HG03558 (cell line): ENCODE measurements around the gene CHMP1B.
"Not testable (repeated sequence)": the region's sequence is repeated elsewhere in the genome, so short reads cannot be mapped to it uniquely, and the experiment has no call there.

Experiments used
- ATAC-seq: cut with Tn5 transposase; IDR thresholded peaks from one replicate; pipeline ENCODE4 v1.9.1; 2021; ENCODE audit warnings: moderate number of reproducible peaks; ENCODE audit not compliant: unreplicated experiment; ENCODE audit errors: extremely low read depth

The CHMP1B gene

DNA sequence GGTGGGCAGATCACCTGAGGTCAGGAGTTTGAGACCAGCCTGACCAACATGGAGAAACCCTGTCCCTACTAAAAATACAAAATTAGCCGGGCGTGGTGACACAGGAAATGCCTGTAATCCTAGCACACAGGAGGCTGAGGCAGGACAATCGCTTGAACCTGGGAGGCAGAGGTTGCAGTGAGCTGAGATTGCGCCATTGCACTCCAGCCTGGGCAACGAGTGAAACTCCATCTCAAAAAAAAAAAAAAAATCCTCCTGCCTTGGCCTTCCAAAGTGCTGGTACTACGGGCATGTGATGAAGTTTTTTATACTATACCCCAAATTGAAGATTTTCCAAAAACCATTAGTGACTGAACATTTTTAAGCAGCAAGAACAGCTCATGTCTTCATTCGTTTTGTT, 41.2 kb downstream of the CHMP1B start:
- not testable (repeated sequence) for ATAC-seq

DNA sequence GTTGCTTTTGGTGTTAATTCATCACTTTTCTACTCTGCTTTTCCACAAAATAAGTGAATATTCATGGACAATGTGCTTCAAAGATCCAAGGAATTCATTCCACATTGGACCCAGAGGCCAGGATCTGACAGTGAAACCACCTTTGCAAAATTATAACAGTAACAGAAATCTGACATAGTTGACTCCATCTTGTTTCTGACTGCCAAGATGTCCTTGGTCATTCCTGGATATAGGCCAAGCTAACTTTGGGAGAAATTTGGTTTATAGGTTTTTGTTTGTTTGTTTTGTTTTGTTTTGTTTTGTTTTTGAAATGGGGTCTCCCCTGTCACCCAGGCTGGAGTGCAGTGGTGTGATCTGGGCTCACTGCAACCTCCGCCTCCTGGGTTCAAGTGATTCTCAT, 46.6 kb downstream of the CHMP1B start:
- no peak for ATAC-seq

DNA sequence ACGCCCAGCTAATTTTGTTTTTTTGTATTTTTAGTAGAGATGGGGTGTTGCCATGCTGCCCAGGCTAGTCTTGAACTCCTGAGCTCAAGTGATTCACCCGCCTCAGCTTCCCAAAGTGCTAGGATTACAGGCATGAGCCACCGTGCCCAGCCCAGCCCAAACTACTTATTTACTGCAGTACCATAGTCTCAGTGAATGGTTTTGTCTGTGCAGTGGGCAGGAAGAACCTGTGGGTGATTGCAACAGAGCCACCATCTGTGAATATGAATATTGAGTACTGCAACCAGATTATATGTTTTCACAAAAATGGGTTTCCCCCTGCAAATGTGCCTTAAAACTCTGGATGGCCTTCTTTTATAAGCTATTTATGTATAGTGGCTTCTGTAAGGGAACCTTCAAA, 47.9 kb downstream of the CHMP1B start:
- no peak for ATAC-seq

DNA sequence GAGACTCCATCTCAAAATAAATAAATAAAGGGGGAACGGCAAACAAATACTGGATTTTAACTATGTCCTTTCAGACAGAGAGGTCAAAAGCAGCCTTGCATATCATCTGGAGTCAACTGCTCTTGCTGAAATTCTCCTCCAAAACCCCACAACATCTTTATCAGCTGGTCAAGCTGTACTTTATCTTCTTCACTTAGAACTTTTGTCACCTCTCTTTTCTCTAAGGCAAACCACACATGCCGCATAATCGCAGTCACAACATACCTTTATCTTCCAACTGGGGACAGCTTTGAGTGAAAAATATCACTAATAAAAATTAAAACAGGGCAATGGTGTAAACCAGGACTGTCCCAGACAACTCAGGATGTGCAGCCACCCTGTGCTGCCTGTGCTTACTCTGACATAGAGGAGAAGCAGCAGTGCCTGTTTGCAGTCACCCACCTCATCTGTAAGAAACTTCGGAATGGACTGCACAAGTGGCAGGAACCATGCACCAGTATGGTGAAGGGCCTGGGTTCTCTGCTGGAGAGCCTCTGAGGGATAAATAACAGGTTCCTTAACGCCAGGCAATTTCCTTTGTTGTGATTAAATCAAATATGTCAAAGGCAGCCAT, 50.7 kb downstream of the CHMP1B start:
- ATAC-seq, result no peak

DNA sequence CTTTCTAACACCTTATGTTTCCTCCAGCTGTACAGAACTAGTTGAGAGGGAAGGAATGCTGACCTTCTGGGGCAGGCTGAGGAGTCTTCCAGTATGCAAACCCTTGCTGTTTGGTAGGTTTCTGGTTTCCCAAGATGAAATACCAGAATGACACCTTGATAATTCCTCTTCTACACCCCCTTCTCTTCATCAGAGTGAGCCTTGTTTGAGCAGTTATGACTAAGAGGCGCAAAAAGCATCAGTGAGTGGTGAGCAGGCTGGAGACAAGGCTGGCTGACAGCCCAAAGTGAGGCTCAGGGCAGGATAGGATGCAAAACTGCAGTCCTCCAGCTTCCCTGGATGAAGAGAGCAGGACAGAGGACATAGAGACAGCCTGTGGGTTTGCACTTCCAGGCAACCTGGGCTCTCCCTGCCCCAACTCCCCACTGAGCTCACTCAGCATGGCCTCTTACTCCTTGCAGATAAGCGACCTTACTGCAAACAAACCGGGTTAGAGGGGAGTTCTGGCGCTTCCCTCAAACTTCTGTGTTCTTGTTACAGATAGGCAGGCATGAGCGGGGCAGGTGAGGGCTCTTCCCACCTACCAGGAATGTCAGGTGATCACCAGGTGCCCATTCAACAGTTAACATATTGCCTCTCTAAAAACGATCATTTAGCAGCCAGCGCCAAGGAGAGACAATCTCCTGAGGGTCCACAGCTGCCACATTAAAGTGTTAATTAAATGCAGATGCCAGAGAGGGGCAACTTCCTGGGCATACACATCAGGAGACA, 51.5 kb downstream of the CHMP1B start:
- no peak for ATAC-seq
